Measurements from ENCODE around the gene ZNF670. TPM values are rescaled to one million over a fixed set of nuclear protein-coding genes. Genes with fewer than 3 reads are reported as not detected.
"Not testable (repeated sequence)": the region's sequence is repeated elsewhere in the genome, so short reads cannot be mapped to it uniquely, and the experiment has no call there.

Gene ZNF670
- total RNA-seq, 1 donor from 2014 or later, result 38.4 TPM

DNA sequence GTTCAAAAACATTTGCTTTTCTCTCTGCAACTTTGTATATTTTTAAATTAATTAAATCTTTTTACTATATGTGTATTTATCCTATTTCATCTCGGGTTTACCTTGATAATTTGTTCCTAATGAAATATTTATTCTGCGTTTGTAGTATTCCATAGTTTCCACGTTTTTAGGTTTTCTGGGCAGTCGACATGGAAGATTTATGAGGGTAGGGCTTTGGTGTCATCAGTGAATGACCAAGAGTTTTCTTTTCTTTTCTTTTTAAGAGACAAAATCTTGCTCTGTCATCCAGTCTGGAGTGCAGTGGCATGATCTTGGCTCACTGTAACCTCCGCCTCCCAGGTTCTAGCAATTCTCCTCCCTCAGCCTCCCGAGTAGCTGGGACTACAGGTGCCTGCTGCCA lies 42.8 kb upstream of the ZNF670 start:
- Histone ChIP-seq H3K36me3 (no peaks in the 10 kb centered on the region), H3K27ac (no peak overlapping the region), H3K4me1 (no peaks in the 10 kb centered on the region), H3K27me3 (no peaks in the 10 kb centered on the region), H2AFZ (replicated peaks) (no peak overlapping the region), H3K4me2 (no peak overlapping the region), H3K9me3 (ENCODE audit: low read depth) (no peaks in the 10 kb centered on the region), H3K4me3 (no peak overlapping the region), H3K9ac (no peak overlapping the region), H4K20me1 (ENCODE audit: low read depth) (no peaks in the 10 kb centered on the region), H3K79me2 (ENCODE audit: low read depth) (no peaks in the 10 kb centered on the region), H3F3A (ENCODE audit: low read depth) (no peaks in the 10 kb centered on the region)
- no peak for DNase-seq (ENCODE audit: low spot score)
- H3K27ac Mint-ChIP-seq, result no peak overlapping the region
- peaks cover 2% of the 10 kb centered on the region for H3K27me3 Mint-ChIP-seq (ENCODE audit: insufficient read depth, low read depth)
- TF ChIP-seq EZH2phosphoT487 (IDR thresholded peaks at IDR 0.05) (no peak), CTCF (IDR thresholded peaks at IDR 0.05) (no peak), EZH2 (IDR thresholded peaks at IDR 0.05) (no peak)
- H3K4me3 Mint-ChIP-seq, result no peak overlapping the region
- H3K4me1 Mint-ChIP-seq, result no peaks in the 10 kb centered on the region
- peaks cover 22% of the 10 kb centered on the region for H3K9me3 Mint-ChIP-seq
- H3K36me3 Mint-ChIP-seq, result peaks cover 10% of the 10 kb centered on the region

- not testable (repeated sequence) for H3K36me3 Mint-ChIP-seq; H3K4me3 Mint-ChIP-seq; H3F3A ChIP-seq (ENCODE audit: low read depth); H3K79me2 ChIP-seq (ENCODE audit: low read depth); DNase-seq (ENCODE audit: low spot score); H3K36me3 ChIP-seq; H2AFZ ChIP-seq (replicated peaks); H3K4me2 ChIP-seq; H3K27me3 Mint-ChIP-seq (ENCODE audit: insufficient read depth, low read depth); H3K9ac ChIP-seq; H3K9me3 ChIP-seq (ENCODE audit: low read depth); H4K20me1 ChIP-seq (ENCODE audit: low read depth); H3K4me1 ChIP-seq; H3K27ac Mint-ChIP-seq; H3K27me3 ChIP-seq; H3K4me3 ChIP-seq; H3K4me1 Mint-ChIP-seq; H3K27ac ChIP-seq
- H3K9me3 Mint-ChIP-seq, result peaks cover 18% of the 10 kb centered on the region
Observed at GRCh38 chr1:247120408-247120668, 41.7 kb upstream of the ZNF670 start.

GRCh38 chr1:247119600-247120407 lies 41.2 kb upstream of the ZNF670 start:
- Histone ChIP-seq H2AFZ (replicated peaks) (no peak overlapping the region), H3F3A (ENCODE audit: low read depth) (peaks cover 3% of the 10 kb centered on the region), H3K4me2 (no peak overlapping the region), H3K27me3 (no peaks in the 10 kb centered on the region), H3K4me1 (no peaks in the 10 kb centered on the region), H3K9ac (no peak overlapping the region), H3K36me3 (no peaks in the 10 kb centered on the region), H3K27ac (no peak overlapping the region), H3K79me2 (ENCODE audit: low read depth) (no peaks in the 10 kb centered on the region), H3K4me3 (no peak overlapping the region), H4K20me1 (ENCODE audit: low read depth) (no peaks in the 10 kb centered on the region), H3K9me3 (ENCODE audit: low read depth) (no peaks in the 10 kb centered on the region)
- peaks cover 8% of the 10 kb centered on the region for H3K36me3 Mint-ChIP-seq
- H3K27ac Mint-ChIP-seq, result no peak overlapping the region
- no peak overlapping the region for H3K4me3 Mint-ChIP-seq
- H3K9me3 Mint-ChIP-seq, result peaks cover 18% of the 10 kb centered on the region
- TF ChIP-seq CTCF (IDR thresholded peaks at IDR 0.05) (no peak), EZH2 (IDR thresholded peaks at IDR 0.05) (no peak)
- H3K4me1 Mint-ChIP-seq, result no peaks in the 10 kb centered on the region
- DNase-seq (ENCODE audit: low spot score), result no peak
- peaks cover 7% of the 10 kb centered on the region for H3K27me3 Mint-ChIP-seq (ENCODE audit: insufficient read depth, low read depth)

- Histone ChIP-seq H2AFZ (replicated peaks) (no peak overlapping the region), H3K9me3 (ENCODE audit: low read depth) (no peaks in the 10 kb centered on the region), H3F3A (ENCODE audit: low read depth) (peaks cover 3% of the 10 kb centered on the region), H4K20me1 (ENCODE audit: low read depth) (no peaks in the 10 kb centered on the region), H3K9ac (no peak overlapping the region), H3K36me3 (no peaks in the 10 kb centered on the region), H3K79me2 (ENCODE audit: low read depth) (no peaks in the 10 kb centered on the region), H3K27me3 (no peaks in the 10 kb centered on the region), H3K4me1 (no peaks in the 10 kb centered on the region), H3K4me2 (no peak overlapping the region), H3K27ac (no peak overlapping the region), H3K4me3 (no peak overlapping the region)
- H3K27me3 Mint-ChIP-seq (ENCODE audit: insufficient read depth, low read depth), result peaks cover 5% of the 10 kb centered on the region
- DNase-seq (ENCODE audit: low spot score), result peak; percentile 64
- H3K27ac Mint-ChIP-seq, result no peak overlapping the region
- H3K4me1 Mint-ChIP-seq, result no peaks in the 10 kb centered on the region
- no peak for TF ChIP-seq EZH2phosphoT487 (IDR thresholded peaks at IDR 0.05)
- peak; percentile 33 for TF ChIP-seq CTCF (IDR thresholded peaks at IDR 0.05)
- H3K36me3 Mint-ChIP-seq, result peaks cover 2% of the 10 kb centered on the region
- H3K9me3 Mint-ChIP-seq, result peaks cover 12% of the 10 kb centered on the region
- no peak overlapping the region for H3K4me3 Mint-ChIP-seq
Observed at GRCh38 chr1:247118946-247119446, 40.4 kb upstream of the ZNF670 start.
